GM18870 (cell line): ENCODE data around the gene SKP2.
"Not testable (repeated sequence)": the region's sequence is repeated elsewhere in the genome, so short reads cannot be mapped to it uniquely, and the experiment has no call there.

Experiments
- ATAC-seq: cut with Tn5 transposase; IDR thresholded peaks from one replicate; pipeline ENCODE4 v1.9.1; 2021; ENCODE audit warnings: moderate library complexity; ENCODE audit not compliant: unreplicated experiment

The SKP2 gene

GRCh38 chr5:36151434-36152323, at the start of gene SKP2, which contains the start of gene LMBRD2:
SKP2 (plus strand) TSS chr5:36152111; CDS start chr5:36152263, 152 bp downstream.
LMBRD2 (minus strand) TSS chr5:36151887; CDS start chr5:36143349, 8,538 bp downstream.
- ATAC-seq, result peak; percentile 98

DNA sequence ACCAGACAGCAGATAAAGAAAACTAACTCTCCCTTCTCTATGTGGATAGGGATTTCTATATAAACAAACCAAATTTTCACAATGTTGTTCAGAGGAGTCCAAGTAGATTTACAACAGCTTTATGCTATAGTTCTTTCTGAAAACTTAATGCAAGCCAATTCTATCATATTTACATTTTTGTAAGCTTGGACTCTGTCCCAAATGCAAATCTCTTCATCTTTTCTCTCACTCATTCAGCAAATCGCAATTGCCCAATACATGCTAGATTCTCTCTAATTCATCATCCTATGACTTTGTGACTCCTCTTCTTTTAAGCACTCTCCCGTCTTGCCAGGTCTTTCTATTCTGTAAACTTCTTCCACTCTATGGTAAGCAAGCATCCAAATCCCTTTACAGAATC, 46.1 kb upstream of the SKP2 start:
- ATAC-seq, result no peak

- ATAC-seq, result no peak
Observed at GRCh38 chr5:36108758-36109460, 43.0 kb upstream of the SKP2 start.

GRCh38 chr5:36111238-36111637, 40.7 kb upstream of the SKP2 start:
- ATAC-seq, result no peak

GRCh38 chr5:36125868-36126267, 26.0 kb upstream of the SKP2 start:
- ATAC-seq, result no peak

GRCh38 chr5:36128795-36129194, 23.1 kb upstream of the SKP2 start:
- no peak for ATAC-seq

GRCh38 chr5:36129666-36130065, 22.2 kb upstream of the SKP2 start:
- not testable (repeated sequence) for ATAC-seq

- ATAC-seq, result not testable (repeated sequence)
Observed at GRCh38 chr5:36133009-36133408, 18.9 kb upstream of the SKP2 start.

- ATAC-seq, result no peak
Observed at GRCh38 chr5:36135988-36136387, 15.9 kb upstream of the SKP2 start.

DNA sequence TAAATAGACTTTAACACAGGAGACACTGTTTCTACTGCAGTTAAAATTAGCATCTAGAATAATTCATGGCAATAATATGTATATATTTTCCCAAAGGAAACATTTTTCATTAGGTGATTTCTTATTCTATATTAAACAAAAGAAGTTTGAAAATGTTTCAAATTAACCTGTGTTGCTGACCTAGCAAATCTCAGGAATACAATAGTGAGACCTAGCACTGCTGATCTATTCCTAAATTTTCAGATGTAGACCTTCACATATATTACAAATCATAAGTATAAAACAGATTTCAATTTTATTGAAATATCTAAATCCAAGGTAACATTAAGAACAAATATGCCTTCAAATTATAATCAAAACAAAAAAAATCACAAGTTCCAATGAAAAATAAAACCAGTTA, 15.3 kb upstream of the SKP2 start:
- ATAC-seq, result no peak

DNA sequence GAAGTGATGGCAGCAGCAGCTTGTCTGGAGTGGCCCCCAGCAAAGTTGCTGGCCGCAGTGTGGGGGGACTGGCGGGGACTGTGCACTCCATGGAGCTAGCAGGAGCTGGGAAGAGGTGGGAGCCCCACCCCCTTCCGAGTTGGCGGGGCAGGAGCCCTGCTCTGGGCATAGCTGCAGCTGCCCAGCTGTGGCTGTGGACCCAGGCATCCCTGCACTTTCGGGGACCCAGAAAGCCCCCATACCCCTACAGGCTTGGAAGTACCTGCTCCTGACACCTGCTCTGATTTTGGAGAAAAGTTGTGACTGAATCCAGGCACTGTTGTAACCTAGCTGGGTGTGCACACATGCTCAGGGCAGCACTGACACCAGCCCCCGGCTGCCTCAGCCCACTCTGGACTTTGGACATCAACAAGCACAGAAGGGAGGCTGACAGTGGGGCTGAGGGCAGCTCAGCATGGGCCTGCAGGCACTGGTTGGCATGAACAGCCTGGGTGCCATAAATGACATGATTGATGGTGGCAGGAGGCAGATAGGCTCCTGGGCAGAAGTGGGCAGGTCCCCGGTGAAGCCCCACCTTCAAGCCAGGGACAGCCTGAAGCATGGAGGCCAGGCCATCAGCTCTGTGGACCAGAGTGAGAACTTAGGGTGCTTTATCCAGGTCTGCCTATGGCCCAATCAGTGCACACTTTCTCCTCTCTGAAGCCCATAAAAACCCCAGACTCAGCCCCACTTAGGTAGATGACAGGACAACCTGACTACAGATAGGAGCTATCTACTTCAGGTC, 12.8 kb upstream of the SKP2 start:
- no peak for ATAC-seq

GRCh38 chr5:36145311-36145710, 6.6 kb upstream of the SKP2 start:
- ATAC-seq, result no peak

GRCh38 chr5:36146390-36146789, 5.5 kb upstream of the SKP2 start:
- ATAC-seq, result no peak

DNA sequence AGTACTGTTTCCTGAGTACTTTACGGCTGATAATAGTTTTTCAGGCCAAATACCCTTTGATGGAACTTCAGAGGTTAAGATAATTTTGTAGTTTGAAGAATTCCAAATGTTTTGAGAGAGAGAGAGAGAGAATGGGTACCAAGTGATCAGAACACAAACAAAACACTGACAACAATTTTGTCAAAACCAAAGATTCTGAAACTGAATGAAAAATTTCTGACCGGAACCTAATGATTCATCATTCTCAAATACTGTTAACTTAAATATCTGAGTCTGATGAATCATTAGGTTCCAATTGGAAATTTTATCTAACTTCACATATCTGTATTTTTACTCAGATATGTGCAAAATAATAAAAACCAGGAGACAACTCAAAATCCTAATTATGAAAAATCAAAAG, 4.2 kb upstream of the SKP2 start:
- no peak for ATAC-seq

- ATAC-seq, result peak; percentile 16
Observed at GRCh38 chr5:36150676-36151433, 1.1 kb upstream of the SKP2 start.

GRCh38 chr5:36152324-36153297, 700 bp downstream of the SKP2 start:
- peak; percentile 4 for ATAC-seq

- ATAC-seq, result no peak
Observed at GRCh38 chr5:36153298-36153677, 1.4 kb downstream of the SKP2 start.

DNA sequence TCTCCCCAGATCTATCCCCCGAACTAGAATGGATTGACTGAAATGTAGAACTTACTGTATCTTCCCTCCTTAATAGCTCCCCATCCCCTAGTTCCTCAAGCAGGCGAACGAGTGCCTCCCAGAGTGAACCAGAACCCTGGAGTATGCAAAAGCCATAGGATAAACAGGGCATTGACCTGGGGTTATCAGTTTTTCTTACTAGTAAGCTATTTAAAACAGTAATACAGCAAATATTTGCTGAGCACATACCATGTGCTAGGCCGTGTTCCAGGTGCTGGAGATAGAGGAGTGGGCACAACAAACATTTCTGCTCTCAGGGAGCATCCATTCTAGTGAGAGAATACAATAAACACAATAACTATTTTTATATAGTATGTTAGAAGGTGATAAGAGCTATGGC, 1.8 kb downstream of the SKP2 start:
- ATAC-seq, result no peak

DNA sequence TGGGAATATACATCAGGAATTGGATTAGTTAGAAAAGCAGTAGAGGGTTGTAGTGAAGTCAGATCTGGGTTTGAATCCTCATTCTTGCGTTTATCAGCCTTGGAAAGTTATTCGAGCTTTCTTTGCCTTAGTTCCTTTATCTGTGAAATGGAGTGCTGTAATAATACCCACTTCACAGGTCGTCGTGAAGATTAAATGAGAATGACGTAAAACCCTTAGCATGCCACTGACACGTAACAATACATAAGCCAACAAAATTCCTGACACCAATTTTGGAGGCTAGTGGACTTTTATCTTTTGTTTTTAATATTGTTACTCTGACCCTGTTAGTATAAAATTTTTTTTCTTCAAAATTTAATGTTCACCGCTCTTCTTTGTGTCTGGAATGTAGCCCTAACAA, 3.4 kb downstream of the SKP2 start:
- no peak for ATAC-seq
